Stimulated activated CD8-positive, alpha-beta memory T cell treated with anti-CD3 and anti-CD28 coated beads, Interleukin-15, amount 100 ng/mL, for 24 hours (primary cell): ENCODE measurements around the gene ASPHD2.

Source experiments
- DNase-seq: peaks from one replicate; pipeline ENCODE4 v3.0.0-alpha.2; 2020; ENCODE audit warnings: low read depth

ASPHD2 gene

DNA sequence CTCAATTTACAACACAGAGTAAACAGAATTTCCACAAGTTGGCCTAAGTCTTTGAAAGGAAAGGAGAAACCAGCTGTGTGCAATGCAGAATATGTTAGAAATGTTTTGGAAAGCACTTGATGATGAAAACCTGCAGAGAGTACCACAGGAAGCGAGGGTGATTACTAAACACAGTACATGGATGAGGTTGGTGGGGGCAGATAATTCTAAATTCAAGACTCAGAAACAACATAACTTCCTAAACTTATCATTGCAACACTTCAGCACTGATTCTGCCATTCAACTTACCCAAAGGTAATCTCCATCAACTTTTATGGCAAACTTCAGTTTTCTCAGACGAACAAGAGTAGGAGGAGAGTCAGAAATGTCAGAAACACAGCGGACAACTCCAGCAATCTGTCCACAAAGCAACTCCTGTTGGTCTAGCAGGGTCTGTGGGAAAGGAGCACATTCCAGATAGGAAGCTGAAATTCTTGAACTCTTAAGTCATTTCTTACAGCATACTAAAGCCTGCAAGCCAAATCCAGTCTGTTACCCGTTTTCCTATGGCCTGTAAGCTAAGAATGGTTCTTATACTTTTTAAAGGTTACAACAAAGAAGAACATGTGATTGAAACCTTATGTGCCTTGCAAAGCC lies 47.8 kb downstream of the ASPHD2 start:
- DNase-seq, result no peak

- DNase-seq, result no peak
Measured at GRCh38 chr22:26477341-26477731, 48.3 kb downstream of the ASPHD2 start.

GRCh38 chr22:26479043-26479791 lies 50.2 kb downstream of the ASPHD2 start:
- DNase-seq, result no peak

DNA sequence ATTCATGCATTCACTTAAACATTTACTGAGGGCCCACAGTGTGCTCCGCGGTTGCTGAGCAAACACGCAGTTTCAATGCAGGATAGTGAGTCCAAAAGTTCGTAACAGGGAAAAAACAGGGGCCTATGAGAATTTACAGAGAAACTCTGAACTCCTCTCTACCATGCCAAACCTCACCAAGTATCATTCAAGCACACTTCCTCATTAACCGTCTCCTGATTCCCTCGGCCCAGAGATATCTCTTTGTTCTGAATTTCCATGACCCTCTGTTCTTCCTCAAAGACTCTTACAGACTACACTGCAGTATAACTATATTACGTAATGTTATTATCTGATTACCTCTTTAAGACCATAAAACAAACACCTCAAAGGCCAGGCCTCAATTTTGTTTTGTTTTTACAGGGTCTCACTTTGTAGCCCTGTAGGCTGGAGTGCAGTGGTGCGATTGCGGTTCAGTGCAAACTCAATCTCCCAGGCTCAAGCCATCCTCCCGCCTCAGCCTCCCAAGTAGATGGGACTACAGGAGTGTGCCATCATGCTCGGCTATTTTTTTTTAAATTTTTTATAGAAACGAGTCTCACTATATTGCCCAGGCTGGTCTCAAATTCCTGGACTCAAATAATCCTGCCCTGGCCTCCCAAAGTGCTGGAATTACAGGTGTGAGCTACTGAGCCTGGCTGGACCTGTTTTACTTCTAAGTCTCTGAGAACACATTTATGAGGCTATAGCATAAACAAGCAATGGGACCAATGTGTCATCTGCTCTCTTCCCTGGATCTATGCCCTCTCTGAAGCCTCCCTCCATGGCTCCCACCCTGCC lies 50.9 kb downstream of the ASPHD2 start:
- no peak for DNase-seq

GRCh38 chr22:26480611-26480932 lies 51.5 kb downstream of the ASPHD2 start:
- DNase-seq, result no peak

GRCh38 chr22:26481112-26481693 lies 52.1 kb downstream of the ASPHD2 start:
- DNase-seq, result no peak

- no peak for DNase-seq
Measured at GRCh38 chr22:26481694-26482093, 52.6 kb downstream of the ASPHD2 start.

DNA sequence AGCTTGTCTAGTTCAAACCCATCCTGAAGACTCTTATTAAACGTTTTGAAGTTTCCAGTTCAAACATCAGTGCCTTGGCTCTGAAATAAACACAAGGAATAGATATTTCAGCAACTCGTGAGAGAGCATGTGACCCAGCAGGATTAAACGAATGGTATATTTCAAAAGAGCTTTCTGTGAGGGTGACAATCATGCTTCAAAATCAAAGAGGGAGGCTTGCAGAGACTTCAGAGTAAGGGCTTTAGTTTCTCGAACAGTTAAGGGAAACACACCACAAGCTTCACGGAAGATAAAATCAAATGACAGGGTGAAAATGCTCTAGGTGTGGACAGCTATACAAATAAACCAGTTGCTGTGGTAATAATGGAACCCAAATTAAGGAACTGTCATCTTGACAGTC lies 53.1 kb downstream of the ASPHD2 start:
- DNase-seq, result no peak

- DNase-seq, result no peak
Measured at GRCh38 chr22:26483043-26483438, 54.0 kb downstream of the ASPHD2 start.

DNA sequence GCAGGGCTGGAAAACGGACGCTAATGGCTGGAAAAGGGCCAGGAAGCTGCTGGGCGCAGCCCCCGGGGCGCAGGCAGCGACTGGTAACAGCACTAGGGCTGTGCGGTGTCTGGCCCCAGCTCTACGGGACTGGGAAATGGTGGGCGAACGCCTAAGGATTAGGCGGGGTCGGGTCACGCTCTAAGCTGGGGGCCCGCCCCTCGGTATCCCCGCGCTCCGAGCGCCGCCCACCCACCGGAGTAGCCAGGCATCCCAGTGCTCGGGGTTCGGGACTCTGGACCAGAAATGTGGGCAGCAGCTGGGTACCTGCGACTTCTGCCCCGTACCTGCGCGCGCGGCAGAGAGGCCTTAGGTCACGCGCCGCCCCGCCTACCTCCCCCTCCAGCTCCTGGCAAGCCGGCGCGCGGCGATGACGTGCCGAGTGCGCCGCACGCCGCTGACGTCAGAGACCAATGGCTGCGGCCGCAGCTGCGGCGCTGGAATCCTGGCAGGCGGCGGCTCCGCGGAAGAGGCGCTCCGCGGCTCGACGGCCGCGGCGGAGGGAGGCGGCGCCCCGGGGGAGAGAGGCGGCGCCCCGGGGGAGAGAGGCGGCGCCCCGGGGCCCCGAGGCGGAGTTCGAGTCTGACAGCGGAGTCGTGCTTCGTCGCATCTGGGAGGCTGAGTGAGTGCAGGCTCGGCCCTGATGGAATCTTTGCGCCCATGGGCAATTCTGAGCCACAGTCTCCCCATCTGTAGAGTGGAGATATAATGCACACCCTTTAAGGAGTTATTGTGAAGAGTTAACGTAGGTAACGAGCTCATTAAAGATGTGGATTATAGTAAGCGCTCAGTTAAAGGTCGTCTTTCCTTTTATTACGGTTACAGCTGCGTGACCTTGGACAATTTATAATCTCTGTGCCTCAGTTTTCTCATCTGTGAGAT lies 54.6 kb downstream of the ASPHD2 start, which contains the start of the genes HPS4 and SRRD:
Gene HPS4 (minus strand): TSS at position 345 of the 921 bp plus-strand sequence. CDS start 2,021 bp downstream, outside the sequence.
Gene SRRD (plus strand): TSS at position 439 of the 921 bp plus-strand sequence. CDS start 14 bp downstream, at position 453.
- peak; percentile 93 for DNase-seq

DNA sequence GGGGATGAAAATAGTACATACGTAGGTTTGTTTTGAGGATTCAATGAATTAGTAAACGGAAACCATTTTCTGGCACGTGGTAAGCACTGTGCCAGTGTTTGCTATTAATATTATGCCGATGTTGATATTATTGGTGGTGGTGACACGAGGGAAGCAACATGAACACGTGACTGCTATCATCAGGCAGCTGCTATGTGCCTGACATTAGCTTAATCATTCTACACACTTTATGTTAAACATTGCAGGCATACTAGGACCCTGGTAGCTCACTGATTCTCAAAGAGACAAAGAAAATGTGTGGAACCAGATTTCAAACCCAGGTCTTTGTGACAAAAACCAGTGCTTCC lies 55.3 kb downstream of the ASPHD2 start:
- DNase-seq, result no peak

DNA sequence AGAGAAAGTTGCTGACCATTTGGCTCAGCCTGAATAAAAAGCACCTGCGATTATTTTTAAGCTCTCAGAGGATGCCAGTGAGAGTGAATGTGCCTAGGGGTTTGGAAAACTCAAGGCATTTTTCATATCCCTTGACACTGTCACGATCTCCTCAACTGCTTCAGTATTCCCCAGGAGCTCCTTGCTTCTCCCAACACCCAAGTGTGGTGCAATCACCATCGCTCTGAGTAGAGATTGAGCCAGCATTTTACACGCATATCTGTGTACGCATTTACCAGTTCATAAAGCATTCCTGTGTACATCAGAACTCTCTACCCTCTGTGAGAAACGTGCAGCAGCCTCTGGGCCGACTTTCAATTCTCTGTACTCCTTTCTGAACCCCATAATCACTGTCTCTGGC lies 56.0 kb downstream of the ASPHD2 start:
- no peak for DNase-seq

- DNase-seq, result no peak
Measured at GRCh38 chr22:26485806-26486390, 56.8 kb downstream of the ASPHD2 start.

GRCh38 chr22:26486394-26486793 lies 57.3 kb downstream of the ASPHD2 start:
- no peak for DNase-seq

GRCh38 chr22:26487996-26488395 lies 58.9 kb downstream of the ASPHD2 start:
- DNase-seq, result no peak

- DNase-seq, result no peak
Measured at GRCh38 chr22:26489447-26490036, 60.5 kb downstream of the ASPHD2 start.

- DNase-seq, result no peak
Measured at GRCh38 chr22:26492220-26492619, 63.2 kb downstream of the ASPHD2 start.

- DNase-seq, result no peak
Measured at GRCh38 chr22:26494506-26494905, 65.4 kb downstream of the ASPHD2 start.
